Left colon (tissue), 2 donors: ENCODE results near the gene KAT14. TPM values are rescaled to one million over a fixed set of nuclear protein-coding genes. Genes with fewer than 3 reads are reported as not detected.
"Not testable (repeated sequence)": the region's sequence is repeated elsewhere in the genome, so short reads cannot be mapped to it uniquely, and the experiment has no call there.

Experiments
- ATAC-seq: fragments of 200-7000 bp; cut with Tn5 transposase; one replicate; pipeline ENCODE4 v1.9.1; 2020; ENCODE audit warnings: mild to moderate bottlenecking, moderate library complexity
- DNase-seq, 2 donors: peaks; one replicate each; pipeline ENCODE4 v3.0.0-alpha.2; 2020
- intact Hi-C, 2 donors: fragments of 100-400 bp; cut with DNase I in 1 of 2; cut with micrococcal nuclease in 1 of 2; formaldehyde crosslinking; loops; one replicate each; pipeline versions ENCODE4 v1.11.2 to v1.14.0; 2022; cut with DNase I, micrococcal nuclease
- total RNA-seq, 2 donors: library from RNA; stranded (reverse); fragmentation: NEBNext Ultra II Directional; extraction: Animal tissue kit (Norgen Biotek cat#: 25700); gene quantifications; one replicate each; pipeline ENCODE4 v1.2.1, GENCODE V29; 2021
- donor health status: DM: no; HTN: no; CAD: no.
- donor health status: DM: yes; HTN: yes; CAD: no.

KAT14 gene
- total RNA-seq, 2 donors from 2014 or later, result 11.6 to 16.8 TPM

DNA sequence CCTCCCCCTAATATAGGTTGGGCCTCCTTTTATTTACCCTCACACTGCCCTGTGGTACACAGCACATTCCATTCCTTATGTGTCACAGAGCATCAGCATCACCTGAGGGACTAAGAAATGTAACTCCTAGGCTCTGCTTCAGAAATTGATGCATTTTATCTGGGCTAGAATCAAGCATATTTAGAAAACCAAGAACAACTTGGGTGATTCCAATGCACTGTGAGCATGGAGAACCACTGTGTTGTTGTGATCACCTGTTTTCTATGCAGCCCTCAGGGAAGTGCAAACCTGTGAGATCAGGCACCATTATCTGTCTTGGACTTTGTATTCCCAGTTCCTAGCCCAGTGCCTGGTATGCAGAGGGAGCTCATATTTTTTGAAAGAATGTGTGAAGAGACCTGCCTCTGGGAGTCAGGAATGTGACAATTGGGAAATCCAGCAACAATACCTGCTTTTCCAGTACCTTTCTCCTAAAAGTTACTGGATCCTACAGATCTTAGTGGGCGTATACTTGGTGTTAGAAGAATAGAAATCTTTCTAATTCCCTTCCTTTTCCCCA, 7.0 kb downstream of the KAT14 start:
- ATAC-seq (peak; percentile 81), DNase-seq (no peak)
- intact Hi-C loops, result no loop called here

DNA sequence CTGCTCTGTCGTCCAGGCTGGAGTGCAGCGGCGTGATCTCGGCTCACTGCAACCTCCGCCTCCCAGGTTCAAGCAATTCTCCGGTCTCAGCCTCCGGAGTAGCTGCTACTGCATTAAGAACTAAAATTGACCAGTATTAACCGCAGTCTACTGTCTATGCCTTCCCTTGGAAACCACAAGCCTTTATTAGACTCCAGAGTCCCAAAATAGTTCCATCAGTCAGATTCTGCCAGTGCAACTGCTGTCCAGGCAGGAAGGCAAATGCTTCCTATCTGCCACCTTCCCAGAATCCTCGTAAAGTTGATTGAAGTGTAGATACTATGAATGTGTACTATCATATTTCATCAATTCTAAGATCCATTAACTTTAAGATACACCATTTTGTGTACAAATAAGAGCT, 16.7 kb downstream of the KAT14 start:
- ATAC-seq, result no peak
- intact Hi-C loops, result no loop called here
- DNase-seq, result no peak

DNA sequence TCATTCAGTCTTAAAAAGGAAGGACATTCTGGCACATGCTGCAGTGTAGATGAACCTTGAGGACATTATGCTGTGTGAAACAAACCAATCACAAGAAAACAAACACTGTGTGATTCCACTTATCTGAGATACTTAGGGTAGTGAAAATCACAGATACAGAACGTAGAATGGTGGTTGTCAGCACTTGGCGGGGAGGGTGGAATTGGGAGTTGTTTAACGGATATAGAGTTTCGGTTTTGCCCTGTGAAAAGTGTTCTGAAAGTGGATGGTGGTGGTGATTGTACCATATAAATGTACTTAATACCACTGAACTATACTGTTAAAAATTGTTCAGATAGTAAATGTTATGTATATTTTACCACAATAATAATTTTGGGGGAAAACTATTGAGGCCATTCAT, 18.4 kb downstream of the KAT14 start:
- intact Hi-C loops, result no loop called here
- ATAC-seq (no peak), DNase-seq (no peak)

DNA sequence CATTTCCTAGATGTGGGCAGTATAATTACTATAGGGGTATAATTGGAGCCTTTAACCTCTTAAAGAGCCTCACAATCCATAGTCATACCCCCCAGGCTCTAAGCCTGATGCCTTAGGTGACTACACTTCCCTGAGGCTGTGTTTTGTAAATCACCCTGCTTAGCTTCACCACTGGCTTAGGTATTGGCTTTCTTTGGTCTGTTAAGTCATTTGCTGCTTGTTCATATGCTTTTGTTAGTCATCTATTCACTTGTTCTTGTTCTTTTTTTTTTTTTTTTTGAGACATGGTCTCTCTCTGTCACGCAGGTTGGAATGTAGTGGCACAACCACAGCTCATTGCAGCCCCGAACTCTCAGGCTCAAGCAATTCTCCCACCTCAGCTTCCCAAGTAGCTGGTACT, 26.7 kb downstream of the KAT14 start:
- ATAC-seq (no peak), DNase-seq (no peak)
- intact Hi-C loops, result no loop called here

DNA sequence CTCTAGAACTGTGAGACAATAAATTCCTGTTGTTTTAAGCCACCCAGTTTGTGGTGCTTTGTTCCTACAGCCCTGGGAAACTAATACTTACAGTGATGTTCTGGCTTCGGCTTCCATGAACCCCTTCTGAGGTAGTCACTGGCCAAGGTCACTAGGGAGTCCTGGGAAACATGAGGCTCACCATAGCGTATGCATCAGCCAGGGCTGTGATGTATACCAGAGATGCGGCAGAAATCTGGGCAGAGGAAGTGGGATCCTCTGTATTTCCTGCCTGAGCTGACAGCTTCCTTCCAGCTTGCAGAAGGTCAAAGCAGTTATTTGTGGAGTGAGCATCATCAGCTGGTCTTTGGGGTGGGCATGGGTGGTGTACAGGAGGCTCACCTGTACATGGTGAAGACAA, 27.9 kb downstream of the KAT14 start:
- DNase-seq (no peak), ATAC-seq (peak; percentile 19)
- intact Hi-C loops, result no loop called here

DNA sequence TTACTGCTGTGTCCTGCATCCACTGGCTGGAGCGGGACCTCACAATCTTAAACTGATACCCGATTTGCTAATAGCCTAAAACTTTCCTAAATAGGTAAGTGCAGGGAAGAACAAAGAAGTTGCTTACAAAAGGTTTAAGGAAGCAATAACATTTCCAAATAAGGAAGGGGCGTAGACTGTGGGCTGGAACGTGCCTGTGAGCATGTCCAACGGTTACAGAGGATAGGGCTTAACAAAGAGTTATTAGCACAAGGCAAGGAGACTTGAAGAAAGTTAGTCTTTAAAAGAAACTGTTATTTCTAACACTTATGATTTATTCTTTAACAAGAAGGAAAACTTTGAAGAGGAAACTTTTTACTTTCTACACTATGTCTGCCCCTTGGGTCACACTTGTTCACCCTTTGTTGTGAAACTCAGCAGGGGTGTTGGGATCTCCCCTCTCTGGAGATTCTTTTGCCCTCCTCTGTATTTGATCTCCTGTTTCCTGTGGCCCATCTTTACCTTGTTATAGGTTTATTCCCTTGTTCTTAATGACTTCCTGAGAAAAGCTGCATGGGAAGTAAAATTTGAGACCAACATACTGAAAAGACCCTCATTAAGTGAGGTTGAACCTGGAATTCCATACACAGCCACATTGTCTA, 28.7 kb downstream of the KAT14 start:
- DNase-seq (peak; percentile 48 to 58), ATAC-seq (peak; percentile 81)
- intact Hi-C loops, result no loop called here

DNA sequence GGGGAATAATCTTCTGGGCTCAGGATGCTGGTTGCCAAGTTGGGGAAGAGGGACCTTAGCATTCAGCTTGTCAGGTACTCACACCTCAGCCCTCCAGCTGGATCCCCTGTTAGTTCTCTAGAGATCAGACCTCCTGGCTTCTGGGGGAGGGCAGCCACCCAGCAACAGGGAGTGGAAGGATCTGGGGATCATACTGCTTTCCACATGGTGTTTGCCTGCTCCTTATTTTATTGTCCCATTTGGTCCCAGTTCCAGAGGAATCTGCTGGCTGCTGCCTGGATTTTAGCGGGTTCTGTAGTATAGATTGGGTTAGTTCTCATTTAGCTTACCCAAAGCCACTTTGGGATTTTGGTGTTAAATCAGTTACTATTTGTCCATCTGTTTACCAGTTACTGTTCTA, 29.3 kb downstream of the KAT14 start:
- ATAC-seq, result peak; percentile 64
- DNase-seq, result peak in 1 of 2 donors; percentile 7
- intact Hi-C loops, result no loop called here

DNA sequence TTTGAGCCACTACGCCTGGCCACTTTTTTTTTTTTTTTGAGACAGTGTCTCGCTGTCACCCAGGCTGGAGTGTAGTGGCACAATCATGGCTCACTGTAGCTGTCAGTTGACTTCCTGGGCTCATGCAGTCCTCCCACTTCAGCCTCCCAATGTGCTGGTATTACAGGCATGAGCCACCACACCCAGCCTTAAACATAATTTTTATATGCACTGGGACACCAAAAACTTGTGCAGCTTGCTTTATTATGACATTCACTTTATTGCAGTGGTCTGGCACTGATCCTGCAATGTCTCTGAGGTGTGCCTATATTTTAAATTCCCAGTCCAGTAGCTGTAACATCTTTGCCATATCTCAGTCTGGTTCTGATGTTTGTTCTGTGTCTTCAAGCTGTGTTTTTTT, 34.7 kb downstream of the KAT14 start:
- intact Hi-C loops, result no loop called here
- DNase-seq (peak in 1 of 2 donors; percentile 15), ATAC-seq (peak; percentile 92)

DNA sequence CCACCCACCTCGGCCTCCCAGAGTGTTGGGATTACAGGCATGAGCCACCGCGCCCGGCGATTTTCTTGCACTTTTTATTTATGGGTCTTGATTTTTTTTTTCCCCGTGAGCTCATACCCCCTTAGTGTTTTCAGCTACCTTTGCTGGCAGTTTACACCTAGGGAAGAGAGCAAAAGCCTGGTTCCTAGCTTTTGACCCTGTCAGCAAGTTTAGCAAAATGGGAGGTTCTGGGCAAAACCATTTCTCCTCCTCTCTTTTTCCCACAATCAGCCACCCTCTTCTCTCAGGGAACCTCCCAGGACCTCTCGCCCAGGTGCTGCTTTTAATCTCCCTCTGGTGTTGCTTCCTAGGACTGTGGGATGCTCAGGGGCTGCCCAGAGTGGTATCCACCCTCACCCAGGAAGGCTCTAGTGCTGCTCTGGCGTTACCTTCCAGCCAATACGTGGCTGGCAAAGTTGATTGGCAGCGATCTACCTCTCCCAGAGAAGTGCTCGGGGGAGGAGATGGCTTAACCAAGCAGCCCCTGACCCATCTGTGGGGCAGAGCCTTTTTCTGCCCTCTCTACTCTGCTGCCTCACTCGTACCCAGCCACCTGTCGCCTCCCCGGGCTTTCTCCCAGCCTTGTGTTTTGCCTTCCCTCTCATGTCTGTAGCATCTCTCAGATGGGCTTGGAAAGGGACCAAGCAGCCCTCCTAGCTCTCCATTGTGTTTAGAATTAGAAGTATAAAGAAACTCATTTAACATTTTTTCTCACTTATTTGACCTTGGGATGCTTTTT, 37.4 kb downstream of the KAT14 start:
- intact Hi-C loops, result no loop called here
- DNase-seq (no peak), ATAC-seq (no peak)

DNA sequence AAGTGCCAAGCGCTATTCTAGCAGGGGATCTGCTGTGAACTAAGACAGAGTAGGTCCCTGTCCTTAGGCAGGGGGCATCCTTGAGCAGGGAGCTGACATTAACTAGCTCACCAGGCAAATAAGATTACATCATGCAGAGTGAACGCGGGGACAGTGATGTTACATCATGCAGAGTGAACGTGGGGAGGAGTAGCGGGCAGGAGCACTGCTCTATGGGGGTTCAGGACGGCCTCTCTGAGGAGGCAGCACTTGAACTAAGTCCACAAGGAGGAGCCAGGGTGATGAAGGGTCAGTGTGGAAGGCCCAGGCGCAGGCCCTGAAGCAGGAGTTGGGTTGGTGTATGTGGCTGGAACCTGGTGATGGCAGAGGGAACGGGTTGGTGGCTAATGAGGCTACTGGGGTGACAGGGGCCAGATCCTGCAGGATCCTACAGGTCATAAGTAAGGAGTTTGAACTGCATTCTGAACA, 38.7 kb downstream of the KAT14 start:
- DNase-seq, result no peak
- intact Hi-C loops, result no loop called here

DNA sequence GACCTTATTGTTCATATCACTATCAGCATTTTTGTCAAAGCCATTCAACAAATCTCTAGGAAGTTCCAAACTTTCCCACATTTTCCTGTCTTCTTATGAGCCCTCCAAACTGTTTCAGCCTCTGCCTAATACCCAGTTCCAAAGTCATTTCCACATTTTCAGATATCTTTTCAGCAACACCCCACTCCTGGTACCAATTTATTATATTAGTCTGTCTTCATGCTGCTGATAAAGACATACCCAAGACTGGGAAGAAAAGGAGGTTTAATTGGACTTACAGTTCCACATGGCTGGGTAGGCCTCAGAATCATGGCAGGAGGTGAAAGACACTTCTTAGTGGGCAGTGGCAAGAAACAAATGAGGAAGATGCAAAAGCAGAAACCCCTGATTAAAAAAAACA, 42.7 kb downstream of the KAT14 start:
- ATAC-seq, DNase-seq, intact Hi-C loops: not testable (repeated sequence)

More for the DNA sequence above, 38.7 kb downstream of the KAT14 start:
- no peak for ATAC-seq

DNA sequence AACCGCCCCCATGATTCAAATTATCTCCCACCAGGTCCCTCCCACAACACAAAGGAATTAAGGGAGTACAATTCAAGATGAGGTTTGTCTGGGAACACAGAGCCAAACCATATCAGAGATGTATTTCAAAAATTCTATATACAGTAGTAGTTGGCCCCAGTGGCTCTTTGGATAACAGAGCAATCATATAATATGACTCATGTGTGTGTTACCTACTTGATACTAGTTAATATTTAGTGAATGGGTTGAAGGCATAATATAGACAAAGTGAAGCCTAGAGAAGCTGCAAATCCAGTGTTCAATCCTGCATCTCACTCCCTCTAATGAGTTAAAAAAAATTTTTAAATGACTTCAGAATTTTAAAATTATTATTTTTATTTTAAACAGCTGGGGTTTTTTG, 43.2 kb downstream of the KAT14 start:
- DNase-seq, result no peak
- peak; percentile 70 for ATAC-seq
- intact Hi-C loops, result no loop called here

DNA sequence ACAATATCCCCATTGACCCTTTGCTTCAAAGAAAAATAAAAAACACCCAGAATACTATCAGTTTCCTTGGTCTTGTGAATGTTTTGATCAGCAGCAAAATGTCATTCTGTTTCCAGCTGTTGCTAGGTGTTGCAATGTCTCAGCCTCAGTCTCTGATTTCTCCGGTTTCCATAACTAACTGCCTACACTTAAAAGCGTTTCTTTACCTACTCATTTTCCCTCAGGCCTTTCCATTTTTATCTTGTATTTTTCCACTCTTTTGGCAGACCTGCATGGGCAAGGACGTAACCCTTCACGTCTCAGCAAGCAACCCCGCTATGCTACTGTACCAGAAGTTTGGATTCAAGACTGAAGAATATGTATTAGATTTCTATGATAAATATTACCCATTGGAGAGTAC, 49.4 kb downstream of the KAT14 start:
- no peak for ATAC-seq
- intact Hi-C loops, result no loop called here

DNA sequence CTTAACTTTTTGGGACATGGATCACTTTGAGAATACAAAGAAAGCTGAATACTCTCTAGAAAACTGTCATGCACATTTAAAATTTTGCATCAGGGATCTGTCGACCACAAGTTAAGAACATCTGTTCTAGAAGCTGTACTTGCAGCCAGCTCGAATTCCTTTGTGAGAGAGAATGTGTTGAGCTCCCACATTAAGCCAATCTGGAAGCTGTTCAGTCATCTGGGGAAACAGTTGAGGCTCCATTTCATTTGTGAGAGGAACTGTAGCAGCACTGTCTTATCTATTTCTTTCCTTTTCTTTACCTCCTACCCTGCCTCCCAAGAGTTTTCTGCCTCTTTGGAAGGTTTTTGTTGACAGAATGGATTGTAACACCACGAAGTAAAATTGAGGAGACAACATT, 50.8 kb downstream of the KAT14 start:
- ATAC-seq (no peak), DNase-seq (no peak)
- intact Hi-C loops, result no loop called here

More for the DNA sequence above, 49.4 kb downstream of the KAT14 start:
- DNase-seq, result no peak

DNA sequence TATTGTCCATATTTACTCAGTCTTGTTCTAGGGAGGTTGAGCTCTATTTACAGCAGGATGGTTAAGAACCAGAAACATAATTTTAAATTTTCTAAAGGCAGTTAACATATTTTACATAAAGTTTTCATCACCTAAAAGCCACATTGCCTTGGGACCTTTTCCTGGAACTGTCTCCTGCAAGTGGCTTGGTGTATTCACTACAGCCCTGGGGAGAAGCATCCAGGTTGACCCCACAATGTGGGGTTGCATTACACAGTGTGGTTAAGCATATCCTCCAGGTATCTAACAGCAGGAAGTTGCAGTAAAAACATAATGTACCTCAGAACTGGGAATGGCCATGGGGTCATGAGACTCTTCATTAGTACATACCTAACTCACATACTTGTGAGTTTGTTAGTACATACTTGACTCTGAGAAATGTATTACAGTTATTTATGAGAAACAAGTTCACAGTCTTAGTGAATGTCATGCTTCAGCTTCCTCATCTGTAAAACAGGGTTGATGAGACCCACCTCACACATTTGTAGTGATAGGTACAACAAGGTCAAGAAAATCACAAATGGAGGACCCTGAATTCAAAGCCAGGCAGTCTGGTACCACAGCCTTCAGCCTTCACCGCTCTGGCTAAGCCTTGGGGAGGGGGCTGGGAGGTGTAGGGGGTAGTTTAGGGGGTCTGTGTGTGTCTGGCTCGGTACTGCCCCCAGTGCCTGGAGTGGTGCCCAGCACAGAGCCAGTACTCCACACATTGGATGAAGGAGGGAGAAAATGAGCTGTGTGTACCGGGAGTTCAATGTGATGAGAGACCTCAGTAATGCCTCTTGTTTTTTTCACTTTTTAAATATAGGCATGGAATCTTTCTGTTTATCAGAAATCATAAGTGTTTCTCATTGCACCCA, 52.9 kb downstream of the KAT14 start:
- intact Hi-C loops, result no loop called here
- DNase-seq, result no peak
- ATAC-seq, result no peak

DNA sequence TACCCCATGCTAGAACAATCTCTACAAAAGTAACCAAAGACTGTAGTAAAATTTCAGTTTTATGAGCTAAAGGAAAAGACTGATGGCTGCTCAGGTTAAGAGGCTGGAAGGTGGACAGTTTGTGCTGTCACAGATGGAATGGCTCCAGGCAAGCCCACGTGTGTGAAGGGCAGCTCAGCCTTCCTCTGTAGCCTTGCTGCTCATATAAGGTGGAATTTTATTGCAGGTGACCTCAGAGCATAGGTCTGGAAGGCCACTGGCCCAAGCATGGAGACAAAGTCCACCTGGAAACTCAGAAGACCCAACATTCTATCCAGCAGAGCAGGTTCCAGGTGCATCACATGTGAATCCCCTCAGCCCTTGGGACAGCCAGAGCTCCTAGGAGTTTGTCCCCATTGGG, 53.6 kb downstream of the KAT14 start:
- no peak for DNase-seq
- intact Hi-C loops, result no loop called here
- peak; percentile 52 for ATAC-seq

DNA sequence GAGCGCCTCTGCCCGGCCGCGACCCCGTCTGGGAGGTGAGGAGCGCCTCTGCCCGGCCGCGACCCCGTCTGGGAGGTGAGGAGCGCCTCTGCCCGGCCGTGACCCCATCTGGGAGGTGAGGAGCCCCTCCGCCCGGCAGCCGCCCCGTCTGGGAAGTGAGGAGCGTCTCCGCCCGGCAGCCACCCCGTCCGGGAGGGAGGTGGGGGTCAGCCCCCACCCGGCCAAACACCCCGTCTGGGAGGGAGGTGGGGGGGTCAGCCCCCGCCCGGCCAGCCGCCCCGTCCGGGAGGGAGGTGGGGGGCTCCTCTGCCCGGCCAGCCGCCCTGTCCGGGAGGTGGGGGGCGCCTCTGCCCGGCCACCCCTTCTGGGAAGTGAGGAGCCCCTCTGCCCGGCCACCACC, 56.8 kb downstream of the KAT14 start:
- DNase-seq, intact Hi-C loops, ATAC-seq: not testable (repeated sequence)

DNA sequence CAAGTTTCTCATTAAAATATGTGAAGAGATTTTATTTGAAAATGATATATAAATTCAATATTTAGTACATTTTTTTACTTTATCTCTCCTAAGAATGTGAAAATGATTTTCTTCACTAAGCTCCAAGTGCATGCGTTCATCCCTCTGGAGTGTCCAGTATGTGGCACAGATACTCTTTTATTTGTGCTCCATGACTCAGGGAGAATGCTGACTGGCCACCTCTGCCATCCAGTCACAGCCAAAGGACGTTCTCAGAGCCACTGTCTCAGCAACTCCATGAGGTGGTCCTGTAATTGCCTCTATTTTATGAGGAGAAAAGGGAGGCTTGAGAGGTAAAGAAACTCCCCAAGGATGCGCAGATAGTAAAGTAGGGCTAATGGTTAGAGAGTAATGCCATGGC, 58.3 kb downstream of the KAT14 start:
- intact Hi-C loops, result no loop called here
- ATAC-seq (no peak), DNase-seq (no peak)

DNA sequence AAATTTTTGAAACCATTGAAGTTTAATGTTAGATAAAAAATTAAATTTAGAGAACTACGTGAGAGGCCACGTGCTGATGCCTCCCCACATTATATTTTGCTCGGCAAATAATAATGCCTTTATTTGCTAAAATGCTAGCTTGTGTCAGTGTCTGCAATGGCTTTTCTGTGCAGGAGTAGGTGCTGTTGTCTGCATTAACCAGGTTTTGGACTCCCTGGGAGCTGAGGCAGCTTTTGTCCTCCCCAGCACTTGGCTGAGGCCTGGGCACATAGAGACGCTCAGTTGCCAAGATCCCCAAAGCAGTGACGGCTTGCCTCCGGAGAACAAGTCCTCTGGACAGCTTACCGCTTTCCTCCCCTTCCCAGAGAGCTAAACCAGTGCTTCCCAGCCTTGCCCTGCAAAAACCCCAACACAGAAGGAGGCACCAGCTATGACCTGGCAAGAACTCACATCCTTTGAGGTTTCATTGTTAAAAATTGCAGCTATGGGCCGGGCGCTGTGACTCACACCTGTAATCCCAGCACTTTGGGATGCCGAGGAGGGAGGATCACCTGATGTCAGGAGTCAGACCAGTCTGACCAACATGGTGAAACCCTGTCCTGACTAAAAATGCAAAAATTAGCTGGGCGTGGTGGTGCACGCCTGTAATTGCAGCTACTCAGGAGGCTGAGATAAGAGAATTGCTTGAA, 59.9 kb downstream of the KAT14 start:
- intact Hi-C loops, result no loop called here
- ATAC-seq (no peak), DNase-seq (no peak)
